HEK293 (cell line): ENCODE results near the gene CADM3.

Experiments used
- CTCF ChIA-PET: fragments of 350-600 bp; formaldehyde crosslinking; extraction: SDS; loops from one replicate; lab custom pipeline; 2021; ENCODE audit warnings: antibody characterized with exemption; lab: Yijun Ruan, JAX
- POLR2A ChIA-PET: fragments of 300-600 bp; formaldehyde crosslinking; extraction: SDS; loops from one replicate; lab custom pipeline; 2020; ENCODE audit warnings: antibody characterized with exemption, inconsistent platforms; lab: Yijun Ruan, JAX
- H3K27ac ChIP-seq: fragments of 200-500 bp; sonication (Bioruptor generic); 2 replicates; pipeline ENCODE4 v1.5.1; 2014; ENCODE audit warnings: low read depth, low read length, control low read depth, inconsistent platforms; ENCODE audit errors: extremely low read depth
- H3K36me3 ChIP-seq, 2 experiments: fragments of 200-500 bp in 1 of 2; sonication (Bioruptor generic) in 1 of 2; 1 replicate in 1 of 2; 2 replicates in 1 of 2; pipeline ENCODE4 v1.5.1; 2014 to 2017; ENCODE audit warnings: inconsistent platforms in 2 of 2, low read length in 2 of 2; ENCODE audit not compliant: control insufficient read depth in 2 of 2, insufficient read depth in 1 of 2
- H3K4me1 ChIP-seq: fragments of 200-500 bp; sonication (Bioruptor generic); 2 replicates; pipeline ENCODE4 v1.5.1; 2014; ENCODE audit warnings: mild to moderate bottlenecking, low read length, inconsistent platforms; ENCODE audit not compliant: control insufficient read depth, insufficient read depth
- H3K4me3 ChIP-seq: 2 replicates; pipeline ENCODE4 v1.5.1; 2011; ENCODE audit warnings: low read depth, mild to moderate bottlenecking, control low read depth, low read length, moderate library complexity
- H3K9me3 ChIP-seq: fragments of 200-500 bp; sonication (Bioruptor generic); 2 replicates; pipeline ENCODE4 v1.5.1; 2014; ENCODE audit warnings: low read depth, low read length, inconsistent platforms; ENCODE audit not compliant: control insufficient read depth, insufficient read depth
- ATF2 ChIP-seq: fragments of 450-650 bp; formaldehyde crosslinking; IDR thresholded peaks from 2 replicates; pipeline ENCODE4 v1.5.1; 2016; ENCODE audit warnings: missing biosample characterization, missing genetic modification characterization, low read depth
- MZF1 ChIP-seq: fragments of 450-650 bp; formaldehyde crosslinking; IDR thresholded peaks from 2 replicates; pipeline ENCODE4 v1.5.1; 2017; ENCODE audit warnings: missing biosample characterization, missing genetic modification characterization, borderline replicate concordance
- OSR2 ChIP-seq: fragments of 450-650 bp; formaldehyde crosslinking; IDR thresholded peaks from 2 replicates; pipeline ENCODE4 v1.5.1; 2016; ENCODE audit warnings: missing biosample characterization, missing genetic modification characterization
- RBAK ChIP-seq: fragments of 450-650 bp; formaldehyde crosslinking; IDR thresholded peaks from 2 replicates; pipeline ENCODE4 v1.5.1; 2016; ENCODE audit warnings: missing biosample characterization, missing genetic modification characterization
- TSHZ1 ChIP-seq: fragments of 450-650 bp; formaldehyde crosslinking; IDR thresholded peaks from 2 replicates; pipeline ENCODE4 v1.5.1; 2016; ENCODE audit warnings: missing biosample characterization, missing genetic modification characterization, borderline replicate concordance
- ZFP69B ChIP-seq: fragments of 450-650 bp; formaldehyde crosslinking; IDR thresholded peaks from 2 replicates; pipeline ENCODE4 v1.5.1; 2016; ENCODE audit warnings: missing biosample characterization, missing genetic modification characterization
- ZNF157 ChIP-seq: fragments of 450-650 bp; formaldehyde crosslinking; IDR thresholded peaks from 2 replicates; pipeline ENCODE4 v1.5.1; 2016; ENCODE audit warnings: missing biosample characterization, missing genetic modification characterization
- ZNF174 ChIP-seq: fragments of 450-650 bp; formaldehyde crosslinking; IDR thresholded peaks from 2 replicates; pipeline ENCODE4 v1.5.0; 2017; ENCODE audit warnings: missing biosample characterization, mild to moderate bottlenecking, missing genetic modification characterization
- ZNF501 ChIP-seq: fragments of 450-650 bp; formaldehyde crosslinking; IDR thresholded peaks from 2 replicates; pipeline ENCODE4 v1.5.1; 2016; ENCODE audit warnings: missing biosample characterization, missing genetic modification characterization
- ZNF518A ChIP-seq: fragments of 450-650 bp; formaldehyde crosslinking; conservative IDR thresholded peaks from 2 replicates; pipeline ENCODE4 v1.5.1; 2016; ENCODE audit warnings: low read depth, missing biosample characterization, missing genetic modification characterization
- ZNF529 ChIP-seq: fragments of 450-650 bp; formaldehyde crosslinking; IDR thresholded peaks from 2 replicates; pipeline ENCODE4 v1.5.1; 2017; ENCODE audit warnings: missing genetic modification characterization, missing biosample characterization; ENCODE audit not compliant: insufficient replicate concordance
- ZNF585B ChIP-seq: fragments of 450-650 bp; formaldehyde crosslinking; IDR thresholded peaks from 2 replicates; pipeline ENCODE4 v1.5.1; 2016; ENCODE audit warnings: missing biosample characterization, missing genetic modification characterization
- ZNF777 ChIP-seq: fragments of 450-650 bp; formaldehyde crosslinking; IDR thresholded peaks from 2 replicates; pipeline ENCODE4 v1.5.1; 2017; ENCODE audit warnings: missing biosample characterization, missing genetic modification characterization, borderline replicate concordance
- ZNF830 ChIP-seq: fragments of 450-650 bp; IDR thresholded peaks from 2 replicates; pipeline ENCODE4 v1.5.0; 2018; ENCODE audit warnings: missing biosample characterization, missing genetic modification characterization, low read depth, mild to moderate bottlenecking, moderate library complexity
- ZSCAN18 ChIP-seq: fragments of 450-650 bp; formaldehyde crosslinking; IDR thresholded peaks from 2 replicates; pipeline ENCODE4 v1.5.1; 2016; ENCODE audit warnings: missing biosample characterization, missing genetic modification characterization

The CADM3 gene

GRCh38 chr1:159187033-159187432, 15.6 kb downstream of the CADM3 start:
- no peaks in the 10 kb centered on the region for H3K36me3 ChIP-seq
- no peak overlapping the region for H3K4me3 ChIP-seq
- TF ChIP-seq ATF2 (tag by site-specific recombination), result no peak
- no peak for TF ChIP-seq ZNF174 (tag by site-specific recombination)
- TF ChIP-seq ZSCAN18, result no peak
- TF ChIP-seq TSHZ1 (tag by site-specific recombination), result no peak
- no peak for TF ChIP-seq MZF1
- TF ChIP-seq ZFP69B (tag by site-specific recombination), result no peak
- no peak for TF ChIP-seq OSR2
- no peak for TF ChIP-seq ZNF157 (tag by site-specific recombination)
- TF ChIP-seq ZNF529 (tag by site-specific recombination), result no peak
- no peak for TF ChIP-seq ZNF830 (tag by site-specific recombination)
- TF ChIP-seq RBAK (tag by site-specific recombination), result no peak
- TF ChIP-seq ZNF501 (tag by site-specific recombination), result no peak
- no peak for TF ChIP-seq ZNF518A (tag by site-specific recombination)
- no peak for TF ChIP-seq ZNF585B
- no peak for TF ChIP-seq ZNF777 (tag by site-specific recombination)
- H3K4me1 ChIP-seq, result no peaks in the 10 kb centered on the region
- no peaks in the 10 kb centered on the region for H3K9me3 ChIP-seq
- ChIA-PET CTCF (no interaction called here), POLR2A (no interaction called here)
- no peak overlapping the region for H3K27ac ChIP-seq
